NK-92 (cell line): ENCODE measurements around the gene MAP2K5.

Experiments
- DNase-seq: peaks from one replicate; lab custom pipeline; 2025; ENCODE audit not compliant: unreplicated experiment; lab: John Stamatoyannopoulos, UW

Gene MAP2K5

GRCh38 chr15:67832897-67833709 lies 290.6 kb downstream of the MAP2K5 start:
- DNase-seq: no peak

- DNase-seq: no peak
Measured at GRCh38 chr15:67833710-67834511, 291.4 kb downstream of the MAP2K5 start.

GRCh38 chr15:67834581-67835296 lies 292.2 kb downstream of the MAP2K5 start:
- no peak for DNase-seq

- DNase-seq: no peak
Measured at GRCh38 chr15:67835297-67836133, 293.0 kb downstream of the MAP2K5 start.

- DNase-seq: no peak
Measured at GRCh38 chr15:67836134-67836455, 293.6 kb downstream of the MAP2K5 start.

- no peak for DNase-seq
Measured at GRCh38 chr15:67836477-67836876, 294.0 kb downstream of the MAP2K5 start.

GRCh38 chr15:67836955-67837354 lies 294.5 kb downstream of the MAP2K5 start:
- DNase-seq: no peak

- no peak for DNase-seq
Measured at GRCh38 chr15:67838789-67839332, 296.4 kb downstream of the MAP2K5 start.

GRCh38 chr15:67839499-67839928 lies 297.0 kb downstream of the MAP2K5 start:
- no peak for DNase-seq

- peak; percentile 47 for DNase-seq
Measured at GRCh38 chr15:67839929-67840748, 297.6 kb downstream of the MAP2K5 start, which contains the start of gene RNU6-1. Gene RNU6-1, minus strand, starts transcription at chr15:67840045.

GRCh38 chr15:67840749-67841512 lies 298.4 kb downstream of the MAP2K5 start:
- DNase-seq: no peak

- no peak for DNase-seq
Measured at GRCh38 chr15:67841513-67841762, 298.9 kb downstream of the MAP2K5 start.

GRCh38 chr15:67843092-67843501 lies 300.6 kb downstream of the MAP2K5 start:
- DNase-seq: no peak

GRCh38 chr15:67843571-67844387 lies 301.3 kb downstream of the MAP2K5 start:
- DNase-seq: no peak

- no peak for DNase-seq
Measured at GRCh38 chr15:67845974-67846373, 303.5 kb downstream of the MAP2K5 start.

- DNase-seq: no peak
Measured at GRCh38 chr15:67849538-67849937, 307.0 kb downstream of the MAP2K5 start.

- no peak for DNase-seq
Measured at GRCh38 chr15:67850336-67850735, 307.8 kb downstream of the MAP2K5 start.

GRCh38 chr15:67850994-67851571 lies 308.6 kb downstream of the MAP2K5 start:
- DNase-seq: no peak
